IPS-15b (cell line): ENCODE results near the gene SH3RF3.

Experiments
- H3K27me3 ChIP-seq: one replicate; pipeline ENCODE4 v1.6.1; 2013; ENCODE audit warnings: low read length; ENCODE audit not compliant: control insufficient read depth, insufficient read depth
- H3K36me3 ChIP-seq: one replicate; pipeline ENCODE4 v1.6.1; 2013; ENCODE audit warnings: low read length; ENCODE audit not compliant: control insufficient read depth, insufficient read depth
- H3K4me1 ChIP-seq: one replicate; pipeline ENCODE4 v1.6.1; 2013; ENCODE audit warnings: mild to moderate bottlenecking, low read length; ENCODE audit not compliant: control insufficient read depth, insufficient read depth
- H3K4me3 ChIP-seq: one replicate; pipeline ENCODE4 v1.5.1; 2013; ENCODE audit warnings: low read depth, low read length
- H3K9ac ChIP-seq: one replicate; pipeline ENCODE4 v1.6.1; 2013; ENCODE audit warnings: low read depth, mild to moderate bottlenecking, low read length
- H3K9me3 ChIP-seq: one replicate; pipeline ENCODE4 v1.6.1; 2013; ENCODE audit warnings: mild to moderate bottlenecking, low read length; ENCODE audit not compliant: control insufficient read depth, insufficient read depth

SH3RF3 gene

GRCh38 chr2:109131777-109132176 lies 2.8 kb downstream of the SH3RF3 start:
- Histone ChIP-seq H3K27me3 (peaks cover 44% of the 10 kb centered on the region), H3K9ac (no peak overlapping the region), H3K4me3 (no peak overlapping the region)

DNA sequence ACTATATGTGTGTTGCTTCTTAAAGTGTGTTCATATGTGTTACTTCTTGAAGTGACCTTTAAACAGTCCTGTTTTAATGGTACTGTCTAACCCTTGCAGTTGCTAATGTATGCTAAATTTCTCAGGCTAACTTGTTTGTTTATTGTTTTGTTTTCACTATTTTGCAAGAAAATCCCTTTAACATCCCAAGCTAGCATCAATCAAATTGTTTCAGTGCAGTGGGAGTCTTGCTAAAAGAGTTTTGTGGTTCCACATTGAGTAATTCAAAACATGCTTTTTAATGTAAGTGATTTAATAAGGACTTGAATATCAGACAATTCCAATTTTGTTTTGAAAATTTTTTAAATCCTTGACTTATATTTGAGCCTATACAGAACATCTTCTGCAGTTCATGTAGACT lies 3.6 kb downstream of the SH3RF3 start:
- Histone ChIP-seq H3K4me1 (no peaks in the 10 kb centered on the region), H3K9ac (no peak overlapping the region), H3K9me3 (no peaks in the 10 kb centered on the region), H3K4me3 (no peak overlapping the region), H3K36me3 (no peaks in the 10 kb centered on the region), H3K27me3 (peaks cover 41% of the 10 kb centered on the region)

More at GRCh38 chr2:109131777-109132176, 2.8 kb downstream of the SH3RF3 start:
- no peaks in the 10 kb centered on the region for H3K4me1 ChIP-seq
- no peaks in the 10 kb centered on the region for H3K36me3 ChIP-seq
- no peaks in the 10 kb centered on the region for H3K9me3 ChIP-seq

DNA sequence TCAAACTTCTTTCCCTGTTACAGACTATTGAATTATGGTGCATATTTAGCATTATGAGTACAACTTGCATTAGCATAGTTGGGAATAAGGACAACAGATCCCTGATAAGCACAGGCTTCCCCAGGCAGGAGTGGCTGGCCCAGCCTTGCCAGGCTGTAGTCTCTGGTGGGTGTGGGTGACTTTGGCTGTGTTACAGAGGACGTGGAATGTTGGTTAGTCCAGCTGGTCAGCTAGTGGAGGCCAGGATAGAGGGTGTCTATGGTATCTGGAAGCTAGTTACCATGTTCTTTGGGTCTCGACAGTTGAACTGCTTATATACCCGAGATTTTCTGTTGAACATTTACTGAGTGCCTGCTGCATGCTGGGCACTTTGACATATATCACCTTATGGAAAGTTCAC lies 4.7 kb downstream of the SH3RF3 start:
- Histone ChIP-seq H3K36me3 (no peaks in the 10 kb centered on the region), H3K4me1 (no peaks in the 10 kb centered on the region), H3K9ac (no peak overlapping the region), H3K27me3 (peaks cover 36% of the 10 kb centered on the region), H3K4me3 (no peak overlapping the region), H3K9me3 (no peaks in the 10 kb centered on the region)

- no peak overlapping the region for H3K9ac ChIP-seq
Observed at GRCh38 chr2:109134741-109135358, 5.8 kb downstream of the SH3RF3 start.

DNA sequence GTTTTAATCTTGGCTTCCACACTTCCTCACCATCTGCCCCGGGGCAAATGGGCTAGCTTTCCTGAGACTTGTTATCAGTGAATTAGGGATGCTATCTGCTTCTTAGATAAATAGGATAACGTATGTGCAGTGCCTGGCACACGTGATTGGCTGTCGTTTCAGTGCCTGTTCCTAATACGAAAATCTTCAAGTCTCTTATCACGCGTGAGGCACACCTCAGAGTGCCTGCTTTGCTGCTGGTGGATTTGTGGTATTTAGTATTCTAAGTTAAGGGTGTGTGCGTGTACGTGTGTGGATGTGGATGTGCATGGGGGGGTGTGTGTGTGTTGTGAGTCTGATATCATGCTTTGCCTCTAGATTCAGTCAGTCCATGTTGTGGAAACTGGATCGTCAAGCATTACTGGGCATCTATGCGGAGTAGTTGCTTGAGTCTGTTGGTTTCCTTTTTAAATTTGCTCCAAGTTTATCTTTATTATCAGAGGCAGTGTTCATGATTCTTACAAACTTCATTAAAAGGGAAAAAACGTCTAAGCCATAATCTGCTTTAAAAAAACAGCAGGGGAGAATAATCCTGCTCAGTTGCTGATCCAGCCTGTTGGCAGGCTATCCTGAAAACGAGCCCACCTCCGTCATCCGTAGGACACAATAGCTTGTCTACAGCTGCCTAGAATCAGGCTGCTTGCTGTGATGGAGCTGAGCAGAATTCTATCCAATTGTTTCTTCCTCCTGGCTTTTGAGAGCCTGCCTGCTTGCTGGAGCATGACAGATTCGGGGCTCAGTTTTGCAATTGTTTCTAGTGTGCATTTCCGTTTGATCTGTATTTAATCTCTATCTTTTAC lies 6.6 kb downstream of the SH3RF3 start:
- Histone ChIP-seq H3K9ac (no peak overlapping the region), H3K4me3 (no peak overlapping the region), H3K36me3 (no peaks in the 10 kb centered on the region), H3K9me3 (no peaks in the 10 kb centered on the region), H3K4me1 (no peaks in the 10 kb centered on the region), H3K27me3 (peaks cover 20% of the 10 kb centered on the region)

More at GRCh38 chr2:109134741-109135358, 5.8 kb downstream of the SH3RF3 start:
- no peaks in the 10 kb centered on the region for H3K4me1 ChIP-seq
- H3K36me3 ChIP-seq, result no peaks in the 10 kb centered on the region
- H3K4me3 ChIP-seq, result no peak overlapping the region
- H3K27me3 ChIP-seq, result peaks cover 27% of the 10 kb centered on the region
- H3K9me3 ChIP-seq, result no peaks in the 10 kb centered on the region

- no peak overlapping the region for H3K9ac ChIP-seq
Observed at GRCh38 chr2:109136542-109136941, 7.5 kb downstream of the SH3RF3 start.

DNA sequence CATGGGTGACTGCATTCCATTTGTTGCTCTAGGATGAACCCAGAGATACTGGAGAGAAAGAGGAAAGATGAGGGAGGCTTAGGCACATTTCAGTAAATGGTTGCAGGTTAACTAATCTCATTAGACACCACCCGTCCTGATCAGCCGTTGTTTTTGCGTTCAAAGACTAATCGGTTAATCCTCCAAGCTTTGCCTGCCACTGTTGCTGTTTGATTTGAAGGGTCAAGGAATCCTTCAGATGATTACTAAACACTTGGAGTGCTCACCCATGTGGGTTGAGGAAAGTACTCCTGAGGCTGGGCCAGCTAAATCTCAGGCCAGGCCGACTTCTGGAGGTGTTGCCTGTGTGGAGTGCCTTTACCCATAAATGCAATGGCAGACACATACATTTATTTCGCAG lies 8.6 kb downstream of the SH3RF3 start:
- Histone ChIP-seq H3K9ac (no peak overlapping the region), H3K36me3 (no peaks in the 10 kb centered on the region), H3K9me3 (no peaks in the 10 kb centered on the region), H3K4me3 (no peak overlapping the region), H3K4me1 (no peaks in the 10 kb centered on the region), H3K27me3 (peaks cover under 1% of the 10 kb centered on the region)

More at GRCh38 chr2:109136542-109136941, 7.5 kb downstream of the SH3RF3 start:
- Histone ChIP-seq H3K4me3 (no peak overlapping the region), H3K4me1 (no peaks in the 10 kb centered on the region), H3K9me3 (no peaks in the 10 kb centered on the region), H3K36me3 (no peaks in the 10 kb centered on the region), H3K27me3 (peaks cover 10% of the 10 kb centered on the region)

DNA sequence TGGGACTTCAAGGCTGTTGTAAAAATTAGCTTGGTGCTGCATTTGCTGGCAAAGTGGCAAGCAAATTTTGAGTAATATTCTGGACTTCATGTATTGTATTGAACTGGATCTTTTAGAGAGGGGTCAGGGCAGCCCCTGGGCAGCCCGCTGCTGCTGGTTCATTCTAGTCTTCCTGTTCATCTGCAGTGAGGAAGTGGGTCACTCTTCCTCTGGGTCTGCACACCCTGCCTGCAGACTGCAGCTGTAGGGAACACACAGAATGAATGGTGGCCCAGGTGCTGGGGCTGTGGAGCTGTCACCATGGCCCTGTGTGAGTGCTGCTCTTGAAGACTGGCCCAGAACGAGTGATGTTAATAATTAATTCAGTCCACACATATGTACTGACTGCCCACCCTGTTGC lies 9.4 kb downstream of the SH3RF3 start:
- no peak overlapping the region for H3K9ac ChIP-seq
- H3K4me1 ChIP-seq, result no peaks in the 10 kb centered on the region
- H3K9me3 ChIP-seq, result no peaks in the 10 kb centered on the region
- no peak overlapping the region for H3K4me3 ChIP-seq
- H3K27me3 ChIP-seq, result no peaks in the 10 kb centered on the region
- H3K36me3 ChIP-seq, result no peaks in the 10 kb centered on the region

- no peaks in the 10 kb centered on the region for H3K36me3 ChIP-seq
- no peak overlapping the region for H3K9ac ChIP-seq
- H3K4me1 ChIP-seq, result no peaks in the 10 kb centered on the region
- no peak overlapping the region for H3K4me3 ChIP-seq
- H3K9me3 ChIP-seq, result no peaks in the 10 kb centered on the region
- H3K27me3 ChIP-seq, result no peaks in the 10 kb centered on the region
Observed at GRCh38 chr2:109139002-109139401, 10.0 kb downstream of the SH3RF3 start.

GRCh38 chr2:109139865-109140396 lies 10.9 kb downstream of the SH3RF3 start:
- H3K4me3 ChIP-seq, result no peak overlapping the region
- no peaks in the 10 kb centered on the region for H3K9me3 ChIP-seq
- H3K4me1 ChIP-seq, result no peaks in the 10 kb centered on the region
- no peaks in the 10 kb centered on the region for H3K27me3 ChIP-seq
- no peaks in the 10 kb centered on the region for H3K36me3 ChIP-seq
- H3K9ac ChIP-seq, result no peak overlapping the region

DNA sequence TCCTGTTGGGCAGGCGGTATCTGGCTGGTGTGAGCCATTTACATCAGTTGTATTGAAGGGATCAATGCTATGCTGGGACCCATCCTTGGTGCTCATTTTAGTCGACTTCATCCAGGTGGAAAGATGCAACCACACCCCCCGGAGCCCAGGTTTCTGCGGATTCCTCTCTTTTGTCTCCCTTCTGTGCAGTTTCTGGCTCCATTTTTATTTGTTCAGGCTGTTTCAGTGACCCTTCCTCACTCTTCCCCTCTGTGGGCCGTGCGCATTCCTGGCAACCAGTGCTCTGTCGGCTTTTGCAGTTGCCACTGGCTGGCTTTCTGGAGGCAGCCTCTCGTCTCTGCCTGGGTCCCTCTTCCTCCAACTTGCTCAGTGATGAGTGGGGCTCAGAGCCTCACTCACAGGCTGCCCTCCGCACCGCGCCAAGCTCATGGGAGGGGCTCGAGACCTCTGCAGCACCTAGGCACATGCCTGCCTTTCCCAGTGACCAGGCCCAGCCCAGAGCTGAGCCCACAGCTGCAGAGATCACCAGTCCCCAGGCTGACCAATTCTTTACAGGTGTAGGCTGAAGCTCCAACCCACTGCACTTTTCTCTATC lies 12.1 kb downstream of the SH3RF3 start:
- no peaks in the 10 kb centered on the region for H3K27me3 ChIP-seq
- H3K4me1 ChIP-seq, result no peaks in the 10 kb centered on the region
- no peak overlapping the region for H3K9ac ChIP-seq
- H3K9me3 ChIP-seq, result no peaks in the 10 kb centered on the region
- H3K4me3 ChIP-seq, result no peak overlapping the region
- H3K36me3 ChIP-seq, result no peaks in the 10 kb centered on the region
